SU-DHL-6 (cell line): ENCODE measurements around the gene SCGB1D1.

ENCODE experiments used
- EZH2phosphoT487 ChIP-seq: fragments of 200-600 bp; sonication (generic), shearing (Covaris generic); conservative IDR thresholded peaks from 2 replicates; pipeline ENCODE4 v1.6.1; 2018; ENCODE audit warnings: mild to moderate bottlenecking, antibody characterized with exemption, low read length, moderate library complexity, mixed read lengths
- TF ChIP-seq, protein P1 (sequence below): fragments of 200-600 bp; sonication (generic); IDR thresholded peaks from one replicate; pipeline ENCODE4 v1.5.1; 2017; ENCODE audit warnings: antibody characterized with exemption, mild to moderate bottlenecking, low read length, moderate library complexity; ENCODE audit not compliant: insufficient read depth, poor library complexity, severe bottlenecking

DNA sequence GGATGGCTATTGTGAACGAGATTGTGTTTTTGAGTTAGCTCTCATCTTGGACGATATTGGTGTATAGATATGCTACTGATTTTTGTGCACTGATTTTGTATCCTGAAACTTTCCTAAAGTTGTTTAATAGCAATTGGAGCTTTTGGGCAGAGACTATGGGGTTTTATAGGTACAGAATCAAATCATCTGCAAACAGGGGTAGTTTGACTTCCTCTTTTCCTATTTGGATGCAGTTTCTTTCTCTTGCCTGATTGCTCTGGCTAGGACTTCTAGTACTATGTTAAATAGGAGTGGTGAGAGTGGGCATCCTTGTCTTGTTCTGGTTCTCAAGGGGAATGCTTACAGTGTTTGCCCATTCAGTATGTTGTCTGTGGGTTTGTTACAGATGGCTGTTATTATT is 8.9 kb upstream of the SCGB1D1 start:
- TF ChIP-seq, protein P1, sequence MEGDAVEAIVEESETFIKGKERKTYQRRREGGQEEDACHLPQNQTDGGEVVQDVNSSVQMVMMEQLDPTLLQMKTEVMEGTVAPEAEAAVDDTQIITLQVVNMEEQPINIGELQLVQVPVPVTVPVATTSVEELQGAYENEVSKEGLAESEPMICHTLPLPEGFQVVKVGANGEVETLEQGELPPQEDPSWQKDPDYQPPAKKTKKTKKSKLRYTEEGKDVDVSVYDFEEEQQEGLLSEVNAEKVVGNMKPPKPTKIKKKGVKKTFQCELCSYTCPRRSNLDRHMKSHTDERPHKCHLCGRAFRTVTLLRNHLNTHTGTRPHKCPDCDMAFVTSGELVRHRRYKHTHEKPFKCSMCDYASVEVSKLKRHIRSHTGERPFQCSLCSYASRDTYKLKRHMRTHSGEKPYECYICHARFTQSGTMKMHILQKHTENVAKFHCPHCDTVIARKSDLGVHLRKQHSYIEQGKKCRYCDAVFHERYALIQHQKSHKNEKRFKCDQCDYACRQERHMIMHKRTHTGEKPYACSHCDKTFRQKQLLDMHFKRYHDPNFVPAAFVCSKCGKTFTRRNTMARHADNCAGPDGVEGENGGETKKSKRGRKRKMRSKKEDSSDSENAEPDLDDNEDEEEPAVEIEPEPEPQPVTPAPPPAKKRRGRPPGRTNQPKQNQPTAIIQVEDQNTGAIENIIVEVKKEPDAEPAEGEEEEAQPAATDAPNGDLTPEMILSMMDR = no peak
- no peak for TF ChIP-seq EZH2phosphoT487
